Type B pancreatic cell (in vitro differentiated cells): ENCODE data around the gene TDRD12. TPM values are rescaled to one million over a fixed set of nuclear protein-coding genes. Genes with fewer than 3 reads are reported as not detected.
A peak's percentile ranks its signal among the peaks of the same experiment; 100 is the strongest.

ENCODE experiments used
- DNase-seq: peaks from one replicate; pipeline ENCODE4 v3.0.0; 2021; ENCODE audit warnings: mixed read lengths; ENCODE audit not compliant: unreplicated experiment; ENCODE audit errors: extremely low spot score
- H3K27ac Mint-ChIP-seq: 2 replicates; pipeline ENCODE4 v1.8.0; 2021; ENCODE audit warnings: mild to moderate bottlenecking, mixed read lengths
- H3K27me3 Mint-ChIP-seq: 2 replicates; pipeline ENCODE4 v1.8.0; 2021; ENCODE audit warnings: mixed read lengths
- H3K36me3 Mint-ChIP-seq: 2 replicates; pipeline ENCODE4 v1.8.0; 2021; ENCODE audit warnings: mixed read lengths
- H3K4me1 Mint-ChIP-seq: one replicate; pipeline ENCODE4 v1.8.0; 2021; ENCODE audit warnings: mixed read lengths; ENCODE audit not compliant: unreplicated experiment
- H3K4me3 Mint-ChIP-seq: 2 replicates; pipeline ENCODE4 v1.8.0; 2021; ENCODE audit warnings: mild to moderate bottlenecking, mixed read lengths
- H3K9me3 Mint-ChIP-seq: 2 replicates; pipeline ENCODE4 v1.8.0; 2021; ENCODE audit warnings: mixed read lengths
- CTCF ChIP-seq: fragments of 200-600 bp; sonication (generic); conservative IDR thresholded peaks from 2 replicates; pipeline ENCODE4 v1.5.0; 2021; ENCODE audit warnings: antibody characterized with exemption, mild to moderate bottlenecking
- total RNA-seq: library from RNA; stranded (reverse); gene quantifications from 2 replicates; pipeline ENCODE4 v1.2.1, GENCODE V29; 2021; ENCODE audit warnings: low replicate concordance

Gene TDRD12
- total RNA-seq, 1 donor from 2014 or later, result 0.24 TPM

- H3K4me3 Mint-ChIP-seq, result no peak overlapping the region
- TF ChIP-seq CTCF, result no peak
- H3K27me3 Mint-ChIP-seq, result no peaks in the 10 kb centered on the region
- no peak overlapping the region for H3K27ac Mint-ChIP-seq
- no peaks in the 10 kb centered on the region for H3K36me3 Mint-ChIP-seq
- no peaks in the 10 kb centered on the region for H3K4me1 Mint-ChIP-seq
- H3K9me3 Mint-ChIP-seq, result no peaks in the 10 kb centered on the region
- peak; percentile 64 for DNase-seq
Measured at GRCh38 chr19:32870981-32871451, 151.4 kb downstream of the TDRD12 start.

- no peaks in the 10 kb centered on the region for H3K4me1 Mint-ChIP-seq
- no peak overlapping the region for H3K27ac Mint-ChIP-seq
- no peaks in the 10 kb centered on the region for H3K36me3 Mint-ChIP-seq
- H3K27me3 Mint-ChIP-seq, result no peaks in the 10 kb centered on the region
- TF ChIP-seq CTCF, result no peak
- H3K4me3 Mint-ChIP-seq, result no peak overlapping the region
- H3K9me3 Mint-ChIP-seq, result no peaks in the 10 kb centered on the region
- DNase-seq, result peak; percentile 0
Measured at GRCh38 chr19:32872391-32872790, 152.8 kb downstream of the TDRD12 start.

- Mint-ChIP-seq H3K27ac (no peak overlapping the region), H3K9me3 (no peaks in the 10 kb centered on the region), H3K4me3 (no peak overlapping the region), H3K4me1 (no peaks in the 10 kb centered on the region), H3K36me3 (peaks cover 5% of the 10 kb centered on the region), H3K27me3 (no peaks in the 10 kb centered on the region)
- peak; percentile 39 for DNase-seq
- no peak for TF ChIP-seq CTCF
Measured at GRCh38 chr19:32873247-32873959, 153.8 kb downstream of the TDRD12 start.

- Mint-ChIP-seq H3K4me3 (no peak overlapping the region), H3K9me3 (no peaks in the 10 kb centered on the region), H3K27ac (no peak overlapping the region), H3K27me3 (no peaks in the 10 kb centered on the region), H3K4me1 (no peaks in the 10 kb centered on the region), H3K36me3 (peaks cover 6% of the 10 kb centered on the region)
- DNase-seq, result peak; percentile 63
- TF ChIP-seq CTCF, result no peak
Measured at GRCh38 chr19:32874605-32875004, 155.0 kb downstream of the TDRD12 start.

- Mint-ChIP-seq H3K4me1 (no peaks in the 10 kb centered on the region), H3K27me3 (no peaks in the 10 kb centered on the region), H3K27ac (no peak overlapping the region), H3K4me3 (no peak overlapping the region), H3K36me3 (peaks cover 6% of the 10 kb centered on the region), H3K9me3 (no peaks in the 10 kb centered on the region)
- TF ChIP-seq CTCF, result no peak
- peak; percentile 45 for DNase-seq
Measured at GRCh38 chr19:32875428-32875827, 155.9 kb downstream of the TDRD12 start.
